Esophagus squamous epithelium (tissue), 5 donors: ENCODE measurements around the gene SPRYD3. TPM values are rescaled to one million over a fixed set of nuclear protein-coding genes. Genes with fewer than 3 reads are reported as not detected.
"Not testable (repeated sequence)": the region's sequence is repeated elsewhere in the genome, so short reads cannot be mapped to it uniquely, and the experiment has no call there.

Source experiments
- DNase-seq: peaks from one replicate; lab custom pipeline; 2025; lab: John Stamatoyannopoulos, UW
- H3K27ac ChIP-seq, 4 donors: fragments of 200-600 bp; sonication (generic); one replicate each; pipeline ENCODE4 v1.5.1; 2016 to 2019; ENCODE audit warnings: mild to moderate bottlenecking in 1 of 4
- H3K27me3 ChIP-seq, 4 donors: fragments of 200-600 bp; sonication (generic); 1 replicate in 3 of 4; 2 replicates in 1 of 4; pipeline versions ENCODE4 v1.5.1 to v1.6.0; 2017 to 2021; ENCODE audit warnings: antibody characterized with exemption in 1 of 4
- H3K36me3 ChIP-seq, 3 donors: fragments of 200-600 bp; sonication (generic); one replicate each; pipeline ENCODE4 v1.5.1; 2016 to 2019
- H3K4me1 ChIP-seq, 3 donors: fragments of 200-600 bp; sonication (generic); one replicate each; pipeline ENCODE4 v1.5.1; 2017 to 2019
- H3K4me3 ChIP-seq, 4 donors: fragments of 200-600 bp; sonication (generic); 1 replicate in 3 of 4; 2 replicates in 1 of 4; pipeline ENCODE4 v1.5.1; 2016 to 2019; ENCODE audit warnings: mild to moderate bottlenecking in 2 of 4, moderate library complexity in 1 of 4
- H3K9me3 ChIP-seq, 3 donors: fragments of 200-600 bp; sonication (generic); one replicate each; pipeline ENCODE4 v1.5.1; 2016 to 2019
- POLR2A ChIP-seq, 4 donors: fragments of 450-650 bp; IDR thresholded peaks; one replicate each; pipeline ENCODE4 v1.6.1; 2017; ENCODE audit warnings: antibody characterized with exemption in 4 of 4, mild to moderate bottlenecking in 4 of 4, moderate library complexity in 3 of 4
- WGBS, 2 donors: methylation state at CpG; one replicate each; pipeline ENCODE4 v1.1.5; 2018; 5-methylcytosine and 5-hydroxymethylcytosine counted together
- intact Hi-C: fragments of 100-400 bp; cut with DNase I; formaldehyde crosslinking; loops from one replicate; pipeline ENCODE4 v1.15.0; 2022
- total RNA-seq, 4 donors: library from RNA; depleted of rRNA; stranded (reverse); fragments of >200 nt; gene quantifications; one replicate each; pipeline ENCODE4 v1.1.0, GENCODE V29; 2016
- TF ChIP-seq, protein P1 (sequence below), 6 experiments: fragments of 450-650 bp in 4 of 6; fragments of 200-600 bp in 2 of 6; sonication (generic) in 2 of 6; IDR thresholded peaks; one replicate each; pipeline ENCODE4 v1.5.1; 2016 to 2019; ENCODE audit warnings: antibody characterized with exemption in 6 of 6, mild to moderate bottlenecking in 4 of 6, moderate library complexity in 4 of 6
- donor health status: DM: yes; HTN: yes; CAD: no.

Gene SPRYD3
- total RNA-seq, 4 donors from 2014 or later: 28.2 to 41.4 (median 29.2) TPM

DNA sequence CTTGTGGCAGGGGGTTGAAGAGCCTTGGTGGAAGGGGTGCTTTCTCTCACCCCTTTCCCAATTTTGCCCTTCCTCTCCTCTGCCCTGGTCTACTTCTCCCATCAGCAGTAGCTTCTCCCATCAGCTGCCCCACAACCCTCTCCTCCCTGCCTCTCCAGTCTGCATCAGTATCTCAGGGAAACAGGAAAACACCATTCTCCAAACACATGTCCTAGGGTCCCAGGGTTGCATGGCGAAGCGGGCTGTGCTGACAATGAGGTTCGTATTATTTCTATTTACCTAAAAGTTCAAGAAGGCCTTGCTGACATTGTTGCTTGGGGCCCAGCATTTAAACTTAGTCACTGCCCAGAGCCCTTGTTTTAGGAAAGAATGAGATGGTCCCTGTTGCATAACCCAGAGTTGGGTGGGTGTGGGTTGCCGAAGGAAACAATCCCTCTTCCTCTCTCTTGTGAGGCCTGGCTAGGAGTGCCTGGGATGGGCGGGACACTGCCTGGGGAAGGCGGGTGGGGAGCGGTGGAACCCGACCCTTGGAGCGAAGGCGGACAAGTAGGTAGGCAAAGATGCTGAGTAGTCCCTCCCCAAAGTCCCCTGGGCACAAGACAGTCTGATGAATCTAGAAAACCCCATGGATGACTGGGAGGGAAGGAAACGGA, 17.0 kb upstream of the SPRYD3 start:
- no peak for DNase-seq

DNA sequence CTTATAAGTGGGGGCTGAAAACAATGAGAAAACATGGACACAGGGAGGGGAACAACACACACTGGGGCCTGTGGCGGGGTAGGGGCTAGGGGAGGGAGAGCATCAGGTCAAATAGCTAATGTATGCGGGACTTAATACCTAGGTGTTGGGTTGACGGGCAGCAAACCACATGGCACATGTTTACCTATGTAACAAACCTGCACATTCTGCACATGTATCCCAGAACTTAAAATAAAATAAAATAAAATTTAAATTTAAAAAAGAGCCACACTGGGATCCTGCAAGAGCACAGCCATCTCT, 16.4 kb upstream of the SPRYD3 start:
- peak overlapping the region in 3 of 4 donors; percentile 83 to 93 (median 91) for H3K27ac ChIP-seq
- H3K9me3 ChIP-seq, H3K4me3 ChIP-seq, H3K27me3 ChIP-seq, H3K36me3 ChIP-seq, intact Hi-C loops, DNase-seq: not testable (repeated sequence)
- WGBS, 2 donors: 87 to 98% methylated on average over 3 of the region's 3 CpGs
- peaks cover 27 to 59% (median 35%) of the 10 kb centered on the region in 3 donors for H3K4me1 ChIP-seq

More for the DNA sequence above, 17.0 kb upstream of the SPRYD3 start:
- intact Hi-C loops: no loop called here
- Histone ChIP-seq H3K9me3 (no peaks in the 10 kb centered on the region), H3K27ac (peak overlapping the region; percentile 77 to 93 (median 87)), H3K27me3 (no peaks in the 10 kb centered on the region), H3K4me3 (peak overlapping the region in 3 of 4 donors; percentile 57 to 86 (median 61)), H3K36me3 (peaks cover 0 to 10% (median 0%) of the 10 kb centered on the region in 3 donors), H3K4me1 (peaks cover 27 to 59% (median 35%) of the 10 kb centered on the region in 3 donors)
- TF ChIP-seq, protein P1, sequence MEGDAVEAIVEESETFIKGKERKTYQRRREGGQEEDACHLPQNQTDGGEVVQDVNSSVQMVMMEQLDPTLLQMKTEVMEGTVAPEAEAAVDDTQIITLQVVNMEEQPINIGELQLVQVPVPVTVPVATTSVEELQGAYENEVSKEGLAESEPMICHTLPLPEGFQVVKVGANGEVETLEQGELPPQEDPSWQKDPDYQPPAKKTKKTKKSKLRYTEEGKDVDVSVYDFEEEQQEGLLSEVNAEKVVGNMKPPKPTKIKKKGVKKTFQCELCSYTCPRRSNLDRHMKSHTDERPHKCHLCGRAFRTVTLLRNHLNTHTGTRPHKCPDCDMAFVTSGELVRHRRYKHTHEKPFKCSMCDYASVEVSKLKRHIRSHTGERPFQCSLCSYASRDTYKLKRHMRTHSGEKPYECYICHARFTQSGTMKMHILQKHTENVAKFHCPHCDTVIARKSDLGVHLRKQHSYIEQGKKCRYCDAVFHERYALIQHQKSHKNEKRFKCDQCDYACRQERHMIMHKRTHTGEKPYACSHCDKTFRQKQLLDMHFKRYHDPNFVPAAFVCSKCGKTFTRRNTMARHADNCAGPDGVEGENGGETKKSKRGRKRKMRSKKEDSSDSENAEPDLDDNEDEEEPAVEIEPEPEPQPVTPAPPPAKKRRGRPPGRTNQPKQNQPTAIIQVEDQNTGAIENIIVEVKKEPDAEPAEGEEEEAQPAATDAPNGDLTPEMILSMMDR (IDR thresholded peaks at IDR 0.05): no peak
- TF ChIP-seq POLR2A (IDR thresholded peaks at IDR 0.05): no peak
- 48 to 75% methylated on average over 7 to 8 of the region's 11 CpGs for WGBS, 2 donors

DNA sequence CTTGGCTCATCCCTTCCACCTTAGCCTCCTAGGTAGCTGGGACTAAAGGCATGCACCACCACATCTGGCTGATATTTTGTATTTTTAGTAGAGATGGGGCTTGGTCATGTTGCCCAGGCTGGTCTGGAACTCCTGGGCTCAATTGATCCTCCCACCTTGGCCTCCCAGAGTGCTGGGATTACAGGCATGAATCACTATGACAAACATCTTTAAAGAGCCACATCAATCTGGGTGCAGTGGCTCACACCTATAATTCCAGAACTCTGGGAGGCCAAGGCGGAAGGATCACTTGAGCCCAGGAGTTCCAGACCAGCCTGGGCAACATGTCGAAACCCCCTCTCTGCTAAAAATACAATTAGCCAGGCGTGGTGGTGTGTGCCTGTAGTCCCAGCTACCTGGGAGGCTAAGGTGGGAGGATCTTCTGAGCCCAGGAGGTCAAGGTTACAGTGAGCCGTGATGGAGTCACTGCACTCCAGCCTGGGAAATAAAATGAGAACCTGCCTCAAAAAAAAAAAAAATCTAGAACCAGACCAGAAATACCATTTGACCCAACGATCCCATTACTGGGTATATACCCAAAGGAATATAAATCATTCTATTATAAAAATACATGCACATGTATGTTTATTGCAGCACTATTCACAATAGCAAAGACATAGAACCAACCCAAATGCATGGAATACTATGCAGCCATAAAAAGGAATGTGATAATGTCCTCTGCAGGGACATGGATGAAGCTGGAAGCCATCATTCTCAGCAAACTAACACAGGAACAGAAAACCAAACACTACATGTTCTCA, 15.8 kb upstream of the SPRYD3 start:
- H3K27ac ChIP-seq: peak overlapping the region in 1 of 4 donors; percentile 6
- not testable (repeated sequence) for DNase-seq

DNA sequence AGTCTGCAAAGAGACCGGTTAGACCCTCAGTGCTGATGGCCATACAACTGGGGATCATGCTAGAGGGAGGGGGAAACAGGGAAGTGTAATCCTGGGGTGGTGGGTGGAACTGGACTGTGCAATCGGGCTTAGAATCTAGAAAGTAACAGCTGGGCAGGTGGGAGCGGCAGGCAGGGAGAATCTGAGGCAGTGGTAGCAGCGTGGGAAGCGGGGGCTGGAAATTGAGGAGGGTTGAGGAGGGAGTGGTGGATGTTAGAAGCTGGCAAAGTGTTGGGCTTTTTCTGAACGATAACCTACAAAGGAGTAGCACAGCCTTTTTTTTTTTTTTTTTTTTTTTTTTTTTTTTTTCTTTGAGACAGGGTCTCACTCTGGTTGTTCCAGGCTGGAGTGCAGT, 15.2 kb upstream of the SPRYD3 start:
- Histone ChIP-seq H3K36me3 (no peaks in the 10 kb centered on the region), H3K4me3 (no peak overlapping the region), H3K9me3 (no peaks in the 10 kb centered on the region), H3K4me1 (peaks cover 27 to 48% (median 35%) of the 10 kb centered on the region in 3 donors), H3K27me3 (no peaks in the 10 kb centered on the region), H3K27ac (peak overlapping the region in 2 of 4 donors; percentile 61 to 67)
- no peak for DNase-seq
- WGBS, 2 donors: 65 to 83% methylated on average over 6 of the region's 6 CpGs
- intact Hi-C loops: no loop called here
- no peak for TF ChIP-seq POLR2A (IDR thresholded peaks at IDR 0.05)
- TF ChIP-seq, protein P1 (IDR thresholded peaks at IDR 0.05): no peak

More for the DNA sequence above, 15.8 kb upstream of the SPRYD3 start:
- intact Hi-C loops, H3K4me3 ChIP-seq, H3K27me3 ChIP-seq, H3K36me3 ChIP-seq, H3K9me3 ChIP-seq: not testable (repeated sequence)
- peaks cover 27 to 54% (median 35%) of the 10 kb centered on the region in 3 donors for H3K4me1 ChIP-seq
- WGBS, 2 donors: 83 to 92% methylated on average over 3 to 5 of the region's 5 CpGs

DNA sequence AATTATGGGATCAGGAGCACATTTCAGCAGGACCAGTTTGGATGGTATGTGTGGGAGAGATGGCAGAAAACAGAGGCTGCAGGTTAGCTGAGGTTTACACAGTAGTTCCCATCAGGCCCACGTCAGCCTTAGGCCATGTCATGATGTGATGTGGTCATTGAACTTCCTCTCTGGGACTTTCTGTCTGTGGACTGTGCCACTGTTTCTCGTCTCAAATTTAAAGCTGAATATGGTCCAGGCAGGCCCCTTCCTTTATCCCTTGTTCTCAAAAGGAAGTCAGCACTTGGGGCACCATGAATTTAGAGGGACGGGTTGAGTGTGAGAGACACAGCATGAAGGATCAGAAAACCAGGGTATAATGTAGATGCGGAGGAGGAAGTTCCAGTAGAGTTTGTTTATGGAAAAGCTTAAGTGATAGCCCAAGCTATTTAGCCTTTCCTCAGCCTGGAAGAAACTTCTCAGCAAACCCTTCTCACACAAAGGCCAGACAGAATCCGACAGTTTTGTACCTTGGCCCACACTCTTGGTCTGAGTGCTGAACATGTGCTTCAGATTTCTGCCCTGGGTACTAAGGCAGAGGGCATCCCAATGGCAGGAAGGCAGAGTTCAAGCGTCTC, 14.7 kb upstream of the SPRYD3 start:
- H3K27me3 ChIP-seq: no peaks in the 10 kb centered on the region
- peak overlapping the region in 2 of 4 donors; percentile 61 to 67 for H3K27ac ChIP-seq
- intact Hi-C loops: no loop called here
- no peaks in the 10 kb centered on the region for H3K36me3 ChIP-seq
- H3K9me3 ChIP-seq: no peaks in the 10 kb centered on the region
- no peak for TF ChIP-seq POLR2A (IDR thresholded peaks at IDR 0.05)
- TF ChIP-seq, protein P1 (IDR thresholded peaks at IDR 0.05): no peak
- peaks cover 22 to 43% (median 31%) of the 10 kb centered on the region in 3 donors for H3K4me1 ChIP-seq
- DNase-seq: no peak
- 73 to 78% methylated on average over 4 to 6 of the region's 6 CpGs for WGBS, 2 donors
- no peak overlapping the region for H3K4me3 ChIP-seq

DNA sequence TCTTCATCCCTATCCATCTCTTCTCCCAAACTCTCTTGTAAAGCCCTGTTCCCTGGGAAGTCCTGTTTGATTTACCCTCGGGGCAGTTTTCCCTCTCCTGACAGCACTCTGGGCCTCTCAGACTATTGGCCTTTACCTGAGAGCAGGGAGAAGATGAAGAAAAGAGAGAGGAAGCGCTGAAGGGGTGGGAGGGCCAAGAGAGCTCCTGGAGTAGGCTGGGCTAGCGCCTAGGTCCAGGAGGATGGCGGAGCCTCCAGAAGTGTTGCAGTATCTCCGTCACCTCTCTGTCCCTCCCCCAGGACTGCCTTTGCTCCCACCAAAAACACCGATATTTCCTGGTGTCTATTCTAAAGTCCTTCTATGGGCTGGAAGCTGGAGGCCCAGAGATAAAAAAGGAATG, 12.6 kb upstream of the SPRYD3 start:
- H3K9me3 ChIP-seq: no peaks in the 10 kb centered on the region
- no peaks in the 10 kb centered on the region for H3K36me3 ChIP-seq
- intact Hi-C loops: no loop called here
- H3K4me3 ChIP-seq: no peak overlapping the region
- no peaks in the 10 kb centered on the region for H3K27me3 ChIP-seq
- WGBS, 2 donors: 57 to 81% methylated on average over 1 to 6 of the region's 6 CpGs
- TF ChIP-seq POLR2A (IDR thresholded peaks at IDR 0.05): no peak
- TF ChIP-seq, protein P1 (IDR thresholded peaks at IDR 0.05): no peak
- DNase-seq: no peak
- no peak overlapping the region for H3K27ac ChIP-seq
- peaks cover 3 to 22% (median 11%) of the 10 kb centered on the region in 3 donors for H3K4me1 ChIP-seq
